ENCODE measurements around the gene UGGT1.

UGGT1 gene

DNA sequence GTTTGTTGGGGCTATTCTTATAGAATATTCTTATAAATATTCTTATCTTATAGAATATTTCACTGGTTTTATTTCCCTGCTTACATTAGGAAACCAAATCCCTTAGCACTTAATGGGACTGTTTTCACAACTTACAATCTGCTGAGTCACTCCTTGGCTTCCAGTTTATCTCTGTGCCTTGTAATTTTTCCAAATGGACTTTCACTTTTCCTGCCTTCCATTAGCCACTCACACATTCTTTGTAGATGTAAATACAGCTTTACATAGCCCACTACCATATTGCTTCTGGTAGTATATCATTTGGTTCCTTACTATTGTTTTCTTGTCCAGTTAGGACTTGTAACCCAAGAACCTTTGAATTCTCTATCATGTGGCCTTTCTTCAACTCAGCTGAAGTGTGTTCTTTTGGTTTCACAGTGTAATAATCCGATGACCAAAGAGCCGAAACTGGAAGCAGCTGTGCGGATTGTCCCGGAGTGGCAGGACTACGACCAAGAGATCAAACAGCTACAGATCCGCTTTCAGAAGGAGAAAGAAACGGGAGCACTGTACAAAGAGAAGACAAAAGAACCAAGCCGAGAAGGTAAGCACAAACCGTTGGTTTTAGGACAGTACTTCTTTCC is 96.1 kb downstream of the UGGT1 start:
- Histone ChIP-seq H2BK15ac (replicated peaks; ENCODE audit: low read depth) (peak overlapping the region; percentile 89), H3K27ac (ENCODE audit: low read depth, low read length) (no peak overlapping the region), H2AK5ac (ENCODE audit: low read length) (no peak overlapping the region), H3K27me3 (ENCODE audit: insufficient read depth, low read length, poor library complexity) (no peaks in the 10 kb centered on the region), H3K56ac (ENCODE audit: low read length) (peak overlapping the region; percentile 59), H2BK5ac (ENCODE audit: low read length) (peak overlapping the region; percentile 55), H3K79me1 (ENCODE audit: low read length) (no peaks in the 10 kb centered on the region), H3K18ac (ENCODE audit: low read length) (no peak overlapping the region), H2BK120ac (ENCODE audit: low read depth, low read length) (peak overlapping the region; percentile 97), H4K5ac (ENCODE audit: low read length) (no peak overlapping the region), H3K4me3 (ENCODE audit: low read length) (no peak overlapping the region), H3K4me1 (ENCODE audit: control insufficient read depth, low read depth, low read length) (no peaks in the 10 kb centered on the region), H3K79me2 (ENCODE audit: control insufficient read depth, insufficient read depth, low read length) (no peaks in the 10 kb centered on the region), H3K23ac (ENCODE audit: low read length) (no peak overlapping the region), H3K4ac (ENCODE audit: low read depth, low read length) (peak overlapping the region; percentile 85), H3K9ac (ENCODE audit: low read length) (no peak overlapping the region), H3K36me3 (ENCODE audit: control insufficient read depth, insufficient read depth, low read length) (peaks cover 9% of the 10 kb centered on the region), H3K4me2 (ENCODE audit: low read length) (no peak overlapping the region), H4K8ac (ENCODE audit: low read depth, low read length) (no peak overlapping the region)
- DNase-seq: peak; percentile 52
- no CpG with 5 or more reads among the region's 9 CpGs for WGBS (ENCODE audit: extremely low coverage, insufficient coverage, low lambda C conversion rate)

- no peak for DNase-seq
- no peaks in the 10 kb centered on the region for H3K79me1 ChIP-seq (ENCODE audit: low read length)
- no peaks in the 10 kb centered on the region for H3K27me3 ChIP-seq (ENCODE audit: insufficient read depth, low read length, poor library complexity)
- no peak overlapping the region for H3K4ac ChIP-seq (ENCODE audit: low read depth, low read length)
- H3K56ac ChIP-seq (ENCODE audit: low read length): peak overlapping the region; percentile 4
- no peaks in the 10 kb centered on the region for H3K4me1 ChIP-seq (ENCODE audit: control insufficient read depth, low read depth, low read length)
- H3K36me3 ChIP-seq (ENCODE audit: control insufficient read depth, insufficient read depth, low read length): peaks cover 5% of the 10 kb centered on the region
- no peak overlapping the region for H3K4me3 ChIP-seq (ENCODE audit: low read length)
- peak overlapping the region; percentile 67 for H4K8ac ChIP-seq (ENCODE audit: low read depth, low read length)
- no peak overlapping the region for H4K5ac ChIP-seq (ENCODE audit: low read length)
- no peak overlapping the region for H2BK15ac ChIP-seq (replicated peaks; ENCODE audit: low read depth)
- peak overlapping the region; percentile 21 for H3K18ac ChIP-seq (ENCODE audit: low read length)
- H3K79me2 ChIP-seq (ENCODE audit: control insufficient read depth, insufficient read depth, low read length): no peaks in the 10 kb centered on the region
- WGBS (ENCODE audit: extremely low coverage, insufficient coverage, low lambda C conversion rate): no CpG with 5 or more reads among the region's 6 CpGs
- no peak overlapping the region for H2BK120ac ChIP-seq (ENCODE audit: low read depth, low read length)
- no peak overlapping the region for H2AK5ac ChIP-seq (ENCODE audit: low read length)
- no peak overlapping the region for H3K4me2 ChIP-seq (ENCODE audit: low read length)
- H3K23ac ChIP-seq (ENCODE audit: low read length): peak overlapping the region; percentile 20
- H3K9ac ChIP-seq (ENCODE audit: low read length): peak overlapping the region; percentile 46
- peak overlapping the region; percentile 63 for H3K27ac ChIP-seq (ENCODE audit: low read depth, low read length)
- H2BK5ac ChIP-seq (ENCODE audit: low read length): no peak overlapping the region
Observed at GRCh38 chr2:128195435-128195984, 104.5 kb downstream of the UGGT1 start.

- Histone ChIP-seq H3K23ac (ENCODE audit: low read length) (no peak overlapping the region), H3K79me2 (ENCODE audit: control insufficient read depth, insufficient read depth, low read length) (no peaks in the 10 kb centered on the region), H3K18ac (ENCODE audit: low read length) (peak overlapping the region; percentile 21), H3K4ac (ENCODE audit: low read depth, low read length) (no peak overlapping the region), H4K5ac (ENCODE audit: low read length) (no peak overlapping the region), H2AK5ac (ENCODE audit: low read length) (no peak overlapping the region), H2BK5ac (ENCODE audit: low read length) (peak overlapping the region; percentile 56), H3K9ac (ENCODE audit: low read length) (peak overlapping the region; percentile 15), H3K4me2 (ENCODE audit: low read length) (no peak overlapping the region), H3K27me3 (ENCODE audit: insufficient read depth, low read length, poor library complexity) (no peaks in the 10 kb centered on the region), H3K79me1 (ENCODE audit: low read length) (no peaks in the 10 kb centered on the region), H3K56ac (ENCODE audit: low read length) (peak overlapping the region; percentile 4), H2BK120ac (ENCODE audit: low read depth, low read length) (no peak overlapping the region), H3K27ac (ENCODE audit: low read depth, low read length) (peak overlapping the region; percentile 63), H3K4me3 (ENCODE audit: low read length) (no peak overlapping the region), H4K8ac (ENCODE audit: low read depth, low read length) (peak overlapping the region; percentile 67), H2BK15ac (replicated peaks; ENCODE audit: low read depth) (no peak overlapping the region), H3K4me1 (ENCODE audit: control insufficient read depth, low read depth, low read length) (no peaks in the 10 kb centered on the region), H3K36me3 (ENCODE audit: control insufficient read depth, insufficient read depth, low read length) (no peaks in the 10 kb centered on the region)
- no CpG with 5 or more reads among the region's 5 CpGs for WGBS (ENCODE audit: extremely low coverage, insufficient coverage, low lambda C conversion rate)
- peak; percentile 78 for DNase-seq
Observed at GRCh38 chr2:128196026-128196425, 105.0 kb downstream of the UGGT1 start.

- peak overlapping the region; percentile 75 for H3K56ac ChIP-seq (ENCODE audit: low read length)
- no peak overlapping the region for H2BK120ac ChIP-seq (ENCODE audit: low read depth, low read length)
- peak overlapping the region; percentile 79 for H2BK5ac ChIP-seq (ENCODE audit: low read length)
- no peak overlapping the region for H4K5ac ChIP-seq (ENCODE audit: low read length)
- no peak overlapping the region for H3K4me2 ChIP-seq (ENCODE audit: low read length)
- peak overlapping the region; percentile 83 for H3K27ac ChIP-seq (ENCODE audit: low read depth, low read length)
- H2AK5ac ChIP-seq (ENCODE audit: low read length): no peak overlapping the region
- no peak overlapping the region for H4K8ac ChIP-seq (ENCODE audit: low read depth, low read length)
- H3K23ac ChIP-seq (ENCODE audit: low read length): no peak overlapping the region
- H3K79me2 ChIP-seq (ENCODE audit: control insufficient read depth, insufficient read depth, low read length): no peaks in the 10 kb centered on the region
- no peaks in the 10 kb centered on the region for H3K79me1 ChIP-seq (ENCODE audit: low read length)
- H3K27me3 ChIP-seq (ENCODE audit: insufficient read depth, low read length, poor library complexity): no peaks in the 10 kb centered on the region
- DNase-seq: peak; percentile 93
- WGBS (ENCODE audit: extremely low coverage, insufficient coverage, low lambda C conversion rate): no CpG with 5 or more reads among the region's 6 CpGs
- no peak overlapping the region for H3K18ac ChIP-seq (ENCODE audit: low read length)
- H2BK15ac ChIP-seq (replicated peaks; ENCODE audit: low read depth): no peak overlapping the region
- H3K4ac ChIP-seq (ENCODE audit: low read depth, low read length): no peak overlapping the region
- H3K9ac ChIP-seq (ENCODE audit: low read length): peak overlapping the region; percentile 40
- H3K4me3 ChIP-seq (ENCODE audit: low read length): no peak overlapping the region
- no peaks in the 10 kb centered on the region for H3K4me1 ChIP-seq (ENCODE audit: control insufficient read depth, low read depth, low read length)
- no peaks in the 10 kb centered on the region for H3K36me3 ChIP-seq (ENCODE audit: control insufficient read depth, insufficient read depth, low read length)
Observed at GRCh38 chr2:128196471-128196931, 105.5 kb downstream of the UGGT1 start.

DNA sequence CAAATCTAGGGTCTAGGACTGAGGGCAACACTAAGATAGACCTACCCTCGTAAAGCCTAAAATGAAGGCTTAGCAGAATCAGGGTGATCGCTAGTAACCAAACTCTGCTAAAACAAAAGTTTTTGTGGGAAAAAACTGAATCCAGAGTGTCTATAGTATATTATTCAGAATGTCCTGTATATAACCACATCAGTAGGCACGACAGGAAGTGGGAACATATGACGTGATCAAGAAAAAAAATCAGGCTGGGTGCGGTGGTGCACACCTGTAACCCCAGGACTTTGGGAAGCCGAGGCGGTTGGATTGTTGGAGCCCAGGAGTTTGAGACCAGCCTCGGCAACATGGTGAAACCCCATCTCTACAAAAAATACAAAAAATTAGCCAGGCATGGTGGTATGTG is 106.1 kb downstream of the UGGT1 start:
- H3K79me2 ChIP-seq (ENCODE audit: control insufficient read depth, insufficient read depth, low read length): no peaks in the 10 kb centered on the region
- H4K8ac ChIP-seq (ENCODE audit: low read depth, low read length): no peak overlapping the region
- H2BK120ac ChIP-seq (ENCODE audit: low read depth, low read length): no peak overlapping the region
- no peak overlapping the region for H3K23ac ChIP-seq (ENCODE audit: low read length)
- H3K18ac ChIP-seq (ENCODE audit: low read length): peak overlapping the region; percentile 64
- no peak overlapping the region for H3K4ac ChIP-seq (ENCODE audit: low read depth, low read length)
- WGBS (ENCODE audit: extremely low coverage, insufficient coverage, low lambda C conversion rate): no CpG with 5 or more reads among the region's 8 CpGs
- H4K5ac ChIP-seq (ENCODE audit: low read length): peak overlapping the region; percentile 33
- H3K4me2 ChIP-seq (ENCODE audit: low read length): no peak overlapping the region
- H2BK5ac ChIP-seq (ENCODE audit: low read length): peak overlapping the region; percentile 79
- H3K9ac ChIP-seq (ENCODE audit: low read length): peak overlapping the region; percentile 40
- no peaks in the 10 kb centered on the region for H3K36me3 ChIP-seq (ENCODE audit: control insufficient read depth, insufficient read depth, low read length)
- no peaks in the 10 kb centered on the region for H3K79me1 ChIP-seq (ENCODE audit: low read length)
- peak overlapping the region; percentile 83 for H3K27ac ChIP-seq (ENCODE audit: low read depth, low read length)
- DNase-seq: no peak
- H3K4me1 ChIP-seq (ENCODE audit: control insufficient read depth, low read depth, low read length): no peaks in the 10 kb centered on the region
- H3K27me3 ChIP-seq (ENCODE audit: insufficient read depth, low read length, poor library complexity): no peaks in the 10 kb centered on the region
- H3K4me3 ChIP-seq (ENCODE audit: low read length): no peak overlapping the region
- peak overlapping the region; percentile 48 for H2AK5ac ChIP-seq (ENCODE audit: low read length)
- H3K56ac ChIP-seq (ENCODE audit: low read length): peak overlapping the region; percentile 75
- H2BK15ac ChIP-seq (replicated peaks; ENCODE audit: low read depth): no peak overlapping the region
